Esophagus squamous epithelium (tissue), 4 donors: ENCODE data around the gene RSF1.

Experiments used
- POLR2A ChIP-seq, 4 donors: fragments of 450-650 bp; IDR thresholded peaks; one replicate each; pipeline ENCODE4 v1.6.1; 2017; ENCODE audit warnings: antibody characterized with exemption in 4 of 4, mild to moderate bottlenecking in 4 of 4, moderate library complexity in 3 of 4
- TF ChIP-seq, protein P1 (sequence below), 6 experiments: fragments of 450-650 bp in 4 of 6; fragments of 200-600 bp in 2 of 6; sonication (generic) in 2 of 6; IDR thresholded peaks; one replicate each; pipeline ENCODE4 v1.5.1; 2016 to 2019; ENCODE audit warnings: antibody characterized with exemption in 6 of 6, mild to moderate bottlenecking in 4 of 6, moderate library complexity in 4 of 6

DNA sequence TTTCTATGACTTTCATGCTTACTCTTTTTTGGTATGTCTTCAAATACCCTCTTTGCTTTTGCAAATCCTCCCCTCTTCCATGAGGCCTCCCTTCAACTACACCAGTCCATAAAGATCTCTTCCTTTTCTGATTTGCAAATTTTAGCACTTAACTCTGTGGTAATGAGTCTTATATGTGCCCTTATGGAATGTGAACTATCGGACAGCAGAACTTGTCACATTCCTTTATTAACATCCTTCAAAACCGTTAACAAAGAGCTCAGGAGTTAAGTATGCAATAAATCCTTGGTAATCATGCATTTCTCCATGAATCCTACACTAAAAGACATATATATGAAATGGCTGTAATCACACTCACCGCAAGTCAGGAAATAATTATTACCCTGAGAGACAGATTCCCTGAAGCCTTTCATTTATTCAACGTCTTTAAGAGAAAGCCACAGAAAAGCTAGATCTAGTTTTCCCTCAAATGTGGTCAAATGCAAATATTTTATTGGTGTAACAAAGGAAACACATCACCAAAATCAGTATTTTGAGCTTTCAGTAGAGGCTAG is 190.3 kb downstream of the RSF1 start:
- TF ChIP-seq, protein P1, sequence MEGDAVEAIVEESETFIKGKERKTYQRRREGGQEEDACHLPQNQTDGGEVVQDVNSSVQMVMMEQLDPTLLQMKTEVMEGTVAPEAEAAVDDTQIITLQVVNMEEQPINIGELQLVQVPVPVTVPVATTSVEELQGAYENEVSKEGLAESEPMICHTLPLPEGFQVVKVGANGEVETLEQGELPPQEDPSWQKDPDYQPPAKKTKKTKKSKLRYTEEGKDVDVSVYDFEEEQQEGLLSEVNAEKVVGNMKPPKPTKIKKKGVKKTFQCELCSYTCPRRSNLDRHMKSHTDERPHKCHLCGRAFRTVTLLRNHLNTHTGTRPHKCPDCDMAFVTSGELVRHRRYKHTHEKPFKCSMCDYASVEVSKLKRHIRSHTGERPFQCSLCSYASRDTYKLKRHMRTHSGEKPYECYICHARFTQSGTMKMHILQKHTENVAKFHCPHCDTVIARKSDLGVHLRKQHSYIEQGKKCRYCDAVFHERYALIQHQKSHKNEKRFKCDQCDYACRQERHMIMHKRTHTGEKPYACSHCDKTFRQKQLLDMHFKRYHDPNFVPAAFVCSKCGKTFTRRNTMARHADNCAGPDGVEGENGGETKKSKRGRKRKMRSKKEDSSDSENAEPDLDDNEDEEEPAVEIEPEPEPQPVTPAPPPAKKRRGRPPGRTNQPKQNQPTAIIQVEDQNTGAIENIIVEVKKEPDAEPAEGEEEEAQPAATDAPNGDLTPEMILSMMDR (IDR thresholded peaks at IDR 0.05) = no peak
- no peak for TF ChIP-seq POLR2A (IDR thresholded peaks at IDR 0.05)
